ENCODE data around the gene CHKB.

DNA sequence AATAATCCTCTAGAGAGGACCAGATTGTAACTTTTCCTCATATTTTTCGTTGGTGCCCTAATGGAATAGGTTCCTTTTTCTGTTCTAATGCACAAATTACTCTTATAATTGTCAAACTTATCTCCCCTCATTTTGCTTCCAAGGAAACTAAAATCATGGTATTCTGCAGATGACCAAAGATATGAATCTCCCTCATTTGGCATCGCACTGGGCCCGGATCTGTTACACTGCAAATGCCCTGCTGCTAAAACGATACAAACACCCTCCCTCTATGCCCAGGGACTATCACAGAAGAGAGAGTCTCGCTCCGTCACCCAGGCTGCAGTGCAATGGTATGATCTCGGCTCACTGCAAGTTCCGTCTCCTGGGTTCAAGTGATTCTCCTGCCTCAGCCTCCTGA is 29.3 kb downstream of the CHKB start:
- no peak for TF ChIP-seq POLR2A (IDR thresholded peaks at IDR 0.05)
- TF ChIP-seq, protein P1, sequence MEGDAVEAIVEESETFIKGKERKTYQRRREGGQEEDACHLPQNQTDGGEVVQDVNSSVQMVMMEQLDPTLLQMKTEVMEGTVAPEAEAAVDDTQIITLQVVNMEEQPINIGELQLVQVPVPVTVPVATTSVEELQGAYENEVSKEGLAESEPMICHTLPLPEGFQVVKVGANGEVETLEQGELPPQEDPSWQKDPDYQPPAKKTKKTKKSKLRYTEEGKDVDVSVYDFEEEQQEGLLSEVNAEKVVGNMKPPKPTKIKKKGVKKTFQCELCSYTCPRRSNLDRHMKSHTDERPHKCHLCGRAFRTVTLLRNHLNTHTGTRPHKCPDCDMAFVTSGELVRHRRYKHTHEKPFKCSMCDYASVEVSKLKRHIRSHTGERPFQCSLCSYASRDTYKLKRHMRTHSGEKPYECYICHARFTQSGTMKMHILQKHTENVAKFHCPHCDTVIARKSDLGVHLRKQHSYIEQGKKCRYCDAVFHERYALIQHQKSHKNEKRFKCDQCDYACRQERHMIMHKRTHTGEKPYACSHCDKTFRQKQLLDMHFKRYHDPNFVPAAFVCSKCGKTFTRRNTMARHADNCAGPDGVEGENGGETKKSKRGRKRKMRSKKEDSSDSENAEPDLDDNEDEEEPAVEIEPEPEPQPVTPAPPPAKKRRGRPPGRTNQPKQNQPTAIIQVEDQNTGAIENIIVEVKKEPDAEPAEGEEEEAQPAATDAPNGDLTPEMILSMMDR (IDR thresholded peaks at IDR 0.05): no peak

Measured in adrenal gland (tissue), 5 donors.